MM.1S (cell line): ENCODE measurements around the gene RALY.

ENCODE experiments used
- CTCF ChIP-seq: fragments of 300-600 bp; sonication (generic); IDR thresholded peaks from 2 replicates; pipeline ENCODE4 v1.5.1; 2016; ENCODE audit warnings: antibody characterized with exemption, low read length, mixed read lengths
- EZH2 ChIP-seq: fragments of 300-600 bp; sonication (generic); optimal IDR thresholded peaks from 2 replicates; pipeline ENCODE3; 2017; ENCODE audit warnings: low read depth, mild to moderate bottlenecking, antibody characterized with exemption, low read length, mixed read lengths
- EZH2phosphoT487 ChIP-seq: fragments of 300-600 bp; sonication (generic); IDR thresholded peaks from 2 replicates; pipeline ENCODE4 v1.6.1; 2018; ENCODE audit warnings: antibody characterized with exemption, low read length

- TF ChIP-seq CTCF: no peak
- TF ChIP-seq EZH2: no peak
- TF ChIP-seq EZH2phosphoT487: no peak
Observed at GRCh38 chr20:34018166-34018565, 24.5 kb downstream of the RALY start.
